DND-41 (cell line): ENCODE measurements around the gene GUCY2F.

ENCODE experiments used
- ATAC-seq: fragments of 200-7000 bp; cut with Tn5 transposase; 3 replicates; pipeline ENCODE4 v1.9.1; 2021; ENCODE audit warnings: low read depth; ENCODE audit not compliant: insufficient read depth
- DNase-seq: peaks from one replicate; pipeline ENCODE4 v3.0.0-alpha.2; 2020
- H2AFZ ChIP-seq: 2 replicates; pipeline ENCODE4 v1.6.0; 2012; ENCODE audit warnings: low read depth, low read length
- H3K27ac ChIP-seq: 2 replicates; pipeline ENCODE4 v1.5.1; 2012; ENCODE audit warnings: low read length, inconsistent platforms
- H3K27me3 ChIP-seq: fragments of 200-600 bp; sonication (generic); 2 replicates; pipeline ENCODE4 v1.6.0; 2012; ENCODE audit warnings: low read length, mild to moderate bottlenecking, inconsistent platforms; ENCODE audit not compliant: insufficient read depth, poor library complexity
- H3K36me3 ChIP-seq: 2 replicates; pipeline ENCODE4 v1.5.1; 2012; ENCODE audit warnings: low read length, inconsistent platforms; ENCODE audit not compliant: insufficient read depth
- H3K4me1 ChIP-seq: 2 replicates; pipeline ENCODE4 v1.5.1; 2012; ENCODE audit warnings: mild to moderate bottlenecking, low read length; ENCODE audit not compliant: insufficient read depth
- H3K4me2 ChIP-seq: 2 replicates; pipeline ENCODE4 v1.6.0; 2012; ENCODE audit warnings: mild to moderate bottlenecking, moderate library complexity, low read length, inconsistent platforms; ENCODE audit not compliant: insufficient read depth
- H3K4me3 ChIP-seq, 2 experiments: fragments of 200-600 bp in 1 of 2; shearing (Covaris generic) in 1 of 2; 2 replicates each; pipeline ENCODE4 v1.5.1; 2012 to 2016; ENCODE audit warnings: inconsistent platforms in 2 of 2, low read length in 2 of 2, mild to moderate bottlenecking in 2 of 2, low read depth in 1 of 2, moderate library complexity in 1 of 2
- H3K79me2 ChIP-seq: 2 replicates; pipeline ENCODE4 v1.6.0; 2012; ENCODE audit warnings: low read length, inconsistent platforms; ENCODE audit not compliant: insufficient read depth
- H3K9ac ChIP-seq: 2 replicates; pipeline ENCODE4 v1.6.0; 2012; ENCODE audit warnings: low read depth, mild to moderate bottlenecking, inconsistent platforms, low read length, moderate library complexity
- H3K9me3 ChIP-seq: 2 replicates; pipeline ENCODE4 v1.5.1; 2012; ENCODE audit warnings: low read length, moderate library complexity, mild to moderate bottlenecking, inconsistent platforms; ENCODE audit not compliant: insufficient read depth, severe bottlenecking
- H4K20me1 ChIP-seq: 2 replicates; pipeline ENCODE4 v1.6.0; 2012; ENCODE audit warnings: low read length; ENCODE audit not compliant: insufficient read depth
- EZH2 ChIP-seq: IDR thresholded peaks from 3 replicates; pipeline ENCODE4 v1.6.1; 2012; ENCODE audit warnings: borderline replicate concordance, low read depth, mild to moderate bottlenecking, moderate library complexity, low read length, inconsistent platforms; ENCODE audit not compliant: severe bottlenecking
- TF ChIP-seq, protein P1 (sequence below): IDR thresholded peaks from 2 replicates; pipeline ENCODE4 v1.5.1; 2012; ENCODE audit warnings: borderline replicate concordance, low read length, moderate library complexity, mild to moderate bottlenecking; ENCODE audit not compliant: poor library complexity, severe bottlenecking; ENCODE audit errors: extremely low read depth

GUCY2F gene

DNA sequence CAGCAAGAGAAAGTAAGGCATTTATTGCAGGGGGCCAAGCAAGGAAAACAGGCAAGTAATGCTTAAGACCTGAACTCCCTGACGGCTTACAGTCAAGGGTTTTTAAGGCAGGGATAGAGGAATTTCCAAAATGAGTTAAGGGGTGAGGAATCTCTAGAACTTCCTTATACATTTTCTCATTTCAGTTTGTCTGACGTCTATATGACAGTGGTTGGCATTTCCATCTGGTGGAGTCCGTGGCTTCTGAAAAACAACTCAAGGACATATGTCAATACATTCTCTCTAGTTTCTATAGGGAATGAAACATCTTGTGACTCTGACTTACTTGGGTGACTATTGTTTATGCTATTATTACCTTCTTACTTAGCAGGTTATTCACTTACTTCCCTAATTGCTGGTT lies 19.3 kb upstream of the GUCY2F start:
- Histone ChIP-seq H3K9me3 (no peaks in the 10 kb centered on the region), H4K20me1 (no peaks in the 10 kb centered on the region), H3K79me2 (no peaks in the 10 kb centered on the region), H3K4me3 (no peak overlapping the region), H3K4me2 (no peak overlapping the region), H3K27ac (no peak overlapping the region), H3K9ac (no peak overlapping the region), H3K4me1 (no peaks in the 10 kb centered on the region), H2AFZ (no peak overlapping the region), H3K27me3 (no peaks in the 10 kb centered on the region), H3K36me3 (no peaks in the 10 kb centered on the region)
- TF ChIP-seq EZH2 = no peak
- TF ChIP-seq, protein P1, sequence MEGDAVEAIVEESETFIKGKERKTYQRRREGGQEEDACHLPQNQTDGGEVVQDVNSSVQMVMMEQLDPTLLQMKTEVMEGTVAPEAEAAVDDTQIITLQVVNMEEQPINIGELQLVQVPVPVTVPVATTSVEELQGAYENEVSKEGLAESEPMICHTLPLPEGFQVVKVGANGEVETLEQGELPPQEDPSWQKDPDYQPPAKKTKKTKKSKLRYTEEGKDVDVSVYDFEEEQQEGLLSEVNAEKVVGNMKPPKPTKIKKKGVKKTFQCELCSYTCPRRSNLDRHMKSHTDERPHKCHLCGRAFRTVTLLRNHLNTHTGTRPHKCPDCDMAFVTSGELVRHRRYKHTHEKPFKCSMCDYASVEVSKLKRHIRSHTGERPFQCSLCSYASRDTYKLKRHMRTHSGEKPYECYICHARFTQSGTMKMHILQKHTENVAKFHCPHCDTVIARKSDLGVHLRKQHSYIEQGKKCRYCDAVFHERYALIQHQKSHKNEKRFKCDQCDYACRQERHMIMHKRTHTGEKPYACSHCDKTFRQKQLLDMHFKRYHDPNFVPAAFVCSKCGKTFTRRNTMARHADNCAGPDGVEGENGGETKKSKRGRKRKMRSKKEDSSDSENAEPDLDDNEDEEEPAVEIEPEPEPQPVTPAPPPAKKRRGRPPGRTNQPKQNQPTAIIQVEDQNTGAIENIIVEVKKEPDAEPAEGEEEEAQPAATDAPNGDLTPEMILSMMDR = no peak
- no peak for ATAC-seq
- DNase-seq = no peak

- Histone ChIP-seq H3K9me3 (no peaks in the 10 kb centered on the region), H3K9ac (no peak overlapping the region), H4K20me1 (no peaks in the 10 kb centered on the region), H3K27ac (no peak overlapping the region), H2AFZ (no peak overlapping the region), H3K27me3 (no peaks in the 10 kb centered on the region), H3K36me3 (no peaks in the 10 kb centered on the region), H3K79me2 (no peaks in the 10 kb centered on the region), H3K4me1 (no peaks in the 10 kb centered on the region), H3K4me3 (no peak overlapping the region), H3K4me2 (no peak overlapping the region)
- ATAC-seq (no peak), DNase-seq (no peak)
- no peak for TF ChIP-seq EZH2
- TF ChIP-seq, protein P1 = no peak
Observed at GRCh38 chrX:109498434-109498833, 16.5 kb upstream of the GUCY2F start.

DNA sequence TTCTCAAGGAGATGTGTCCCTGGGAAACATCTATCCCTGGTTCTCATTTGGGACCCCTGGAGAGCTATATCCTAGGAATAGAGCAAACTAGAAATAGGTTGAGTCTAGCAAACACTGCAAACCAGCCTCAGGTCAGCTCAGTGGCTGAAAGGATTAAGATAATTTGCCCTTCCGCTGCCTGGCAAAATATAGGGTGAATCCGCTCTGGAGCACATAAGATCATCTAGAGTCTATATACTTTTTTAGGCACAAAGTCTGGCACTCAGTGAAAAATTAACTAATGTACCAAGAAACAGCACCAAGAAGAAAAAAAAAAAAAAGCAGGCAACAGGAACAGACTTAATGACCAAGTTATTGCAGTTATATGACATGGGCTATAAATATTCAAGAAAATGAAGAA lies 7.3 kb upstream of the GUCY2F start:
- no peaks in the 10 kb centered on the region for H3K4me1 ChIP-seq
- no peak overlapping the region for H3K27ac ChIP-seq
- ATAC-seq (no peak), DNase-seq (no peak)
- H3K9me3 ChIP-seq = no peaks in the 10 kb centered on the region
- H3K4me2 ChIP-seq = no peak overlapping the region
- no peak overlapping the region for H3K9ac ChIP-seq
- no peaks in the 10 kb centered on the region for H4K20me1 ChIP-seq
- no peaks in the 10 kb centered on the region for H3K79me2 ChIP-seq
- no peak for TF ChIP-seq EZH2
- TF ChIP-seq, protein P1 = no peak
- no peaks in the 10 kb centered on the region for H3K27me3 ChIP-seq
- no peak overlapping the region for H2AFZ ChIP-seq
- no peak overlapping the region for H3K4me3 ChIP-seq
- no peaks in the 10 kb centered on the region for H3K36me3 ChIP-seq

DNA sequence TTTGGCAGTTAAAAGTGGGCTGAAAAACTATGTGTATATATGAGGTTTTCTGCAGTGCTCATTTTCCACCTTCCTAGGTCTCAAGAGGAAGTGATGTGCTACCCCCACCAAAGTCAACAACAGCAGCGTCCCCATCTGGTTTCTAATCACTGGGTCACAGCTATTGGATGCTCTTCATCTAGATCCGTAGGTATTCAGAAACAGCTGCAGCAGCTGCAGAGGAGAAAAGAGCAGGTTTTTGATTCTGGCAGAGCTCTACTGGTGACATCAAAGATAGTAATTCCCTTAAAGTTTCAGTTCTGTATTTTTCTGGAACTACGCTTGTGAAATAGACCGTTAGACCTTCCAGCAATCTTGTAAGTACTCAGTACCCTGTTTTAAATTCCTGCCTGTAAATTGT lies 5.8 kb upstream of the GUCY2F start:
- Histone ChIP-seq H3K27me3 (no peaks in the 10 kb centered on the region), H3K9ac (no peak overlapping the region), H3K27ac (no peak overlapping the region), H3K9me3 (no peaks in the 10 kb centered on the region), H3K36me3 (no peaks in the 10 kb centered on the region), H3K4me2 (no peak overlapping the region), H3K79me2 (no peaks in the 10 kb centered on the region), H4K20me1 (no peaks in the 10 kb centered on the region), H3K4me3 (no peak overlapping the region), H3K4me1 (no peaks in the 10 kb centered on the region), H2AFZ (no peak overlapping the region)
- DNase-seq (no peak), ATAC-seq (no peak)
- TF ChIP-seq, protein P1 = no peak
- TF ChIP-seq EZH2 = no peak
